ENCODE results near the gene TMEM145.

TMEM145 gene

GRCh38 chr19:42325896-42326771 lies 13.0 kb downstream of the TMEM145 start:
- Histone ChIP-seq H3K9me2 (replicated peaks; ENCODE audit: low read depth, low read length) (no peaks in the 10 kb centered on the region), H4K20me1 (ENCODE audit: insufficient read depth, low read length, poor library complexity, severe bottlenecking) (peaks cover 17% of the 10 kb centered on the region), H3K9me3 (ENCODE audit: insufficient read depth, low read depth, low read length) (no peaks in the 10 kb centered on the region)

DNA sequence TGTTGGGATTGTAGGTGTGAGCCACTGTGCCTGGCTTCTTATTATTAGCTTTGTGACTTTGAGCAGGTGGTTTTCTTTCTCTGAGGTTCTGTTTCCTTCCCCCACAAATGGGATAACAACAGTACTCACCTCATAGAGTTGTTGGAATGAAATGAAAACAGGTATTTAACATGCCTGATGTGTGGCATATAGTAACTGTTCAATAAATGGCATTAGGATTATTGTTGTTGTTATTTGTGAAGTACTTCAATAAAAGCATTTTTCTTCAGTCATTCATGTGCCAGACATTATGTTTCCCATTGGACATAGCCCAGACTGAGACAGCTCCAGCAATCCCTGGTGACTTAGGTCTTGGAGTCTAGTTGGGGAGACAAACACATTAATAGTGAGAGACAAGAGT lies 13.9 kb downstream of the TMEM145 start:
- H3K4me3 ChIP-seq (ENCODE audit: low read length, poor library complexity, severe bottlenecking), result peak overlapping the region; percentile 85
- peaks cover 17% of the 10 kb centered on the region for H4K20me1 ChIP-seq (ENCODE audit: insufficient read depth, low read length, poor library complexity, severe bottlenecking)
- H3K4me2 ChIP-seq (ENCODE audit: low read depth, low read length, poor library complexity, severe bottlenecking), result peak overlapping the region; percentile 92

More at GRCh38 chr19:42325896-42326771, 13.0 kb downstream of the TMEM145 start:
- Histone ChIP-seq H2AFZ (ENCODE audit: low read length) (peak overlapping the region; percentile 59), H3K4me1 (ENCODE audit: insufficient read depth, low read length, poor library complexity, severe bottlenecking) (peaks cover 30% of the 10 kb centered on the region), H3K36me3 (ENCODE audit: insufficient read depth, low read length) (no peaks in the 10 kb centered on the region), H3K9ac (ENCODE audit: low read depth, low read length, poor library complexity, severe bottlenecking) (peak overlapping the region; percentile 89), H3K79me2 (ENCODE audit: insufficient read depth, low read length) (peaks cover 45% of the 10 kb centered on the region), H3K4me2 (ENCODE audit: low read depth, low read length, poor library complexity, severe bottlenecking) (peak overlapping the region; percentile 92), H3K4me3 (ENCODE audit: low read length, poor library complexity, severe bottlenecking) (peak overlapping the region; percentile 85), H3K27me3 (ENCODE audit: insufficient read depth, low read length, poor library complexity, severe bottlenecking) (no peaks in the 10 kb centered on the region), H3F3A (ENCODE audit: low read depth) (no peaks in the 10 kb centered on the region)
- no peak for TF ChIP-seq EZH2phosphoT487 (IDR thresholded peaks at IDR 0.05; ENCODE audit: borderline replicate concordance)
- peak; percentile 50 for TF ChIP-seq CTCF (conservative IDR thresholded peaks at IDR 0.05; ENCODE audit: low read length)

DNA sequence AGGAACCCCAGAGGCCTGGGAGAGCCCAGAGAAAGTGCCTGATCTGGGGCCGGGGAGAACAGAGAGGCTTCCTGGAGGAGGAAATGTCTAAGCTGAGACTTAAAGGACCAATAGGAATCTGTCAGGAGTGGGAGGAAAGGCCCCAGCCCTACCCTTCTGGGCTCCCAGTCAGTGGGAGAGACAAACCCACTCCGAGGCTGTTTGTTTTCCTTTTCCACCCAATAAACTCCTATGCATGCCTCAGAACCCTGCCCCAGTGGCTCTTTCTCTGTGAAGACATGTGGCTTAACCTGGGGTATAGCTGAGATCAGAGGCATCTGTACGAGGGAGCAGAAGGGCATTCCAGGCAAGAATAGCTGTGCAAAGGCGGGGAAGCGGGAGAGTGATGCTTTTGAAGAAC lies 14.3 kb downstream of the TMEM145 start:
- no peak overlapping the region for H2AFZ ChIP-seq (ENCODE audit: low read length)
- H3K4me1 ChIP-seq (ENCODE audit: insufficient read depth, low read length, poor library complexity, severe bottlenecking), result peaks cover 30% of the 10 kb centered on the region
- peak overlapping the region; percentile 85 for H3K4me3 ChIP-seq (ENCODE audit: low read length, poor library complexity, severe bottlenecking)
- H3K4me2 ChIP-seq (ENCODE audit: low read depth, low read length, poor library complexity, severe bottlenecking), result peak overlapping the region; percentile 92
- H3K9me2 ChIP-seq (replicated peaks; ENCODE audit: low read depth, low read length), result no peaks in the 10 kb centered on the region
- peaks cover 47% of the 10 kb centered on the region for H3K79me2 ChIP-seq (ENCODE audit: insufficient read depth, low read length)
- H3F3A ChIP-seq (ENCODE audit: low read depth), result no peaks in the 10 kb centered on the region
- no peaks in the 10 kb centered on the region for H3K27me3 ChIP-seq (ENCODE audit: insufficient read depth, low read length, poor library complexity, severe bottlenecking)
- TF ChIP-seq CTCF (conservative IDR thresholded peaks at IDR 0.05; ENCODE audit: low read length) (no peak), EZH2phosphoT487 (IDR thresholded peaks at IDR 0.05; ENCODE audit: borderline replicate concordance) (no peak)
- peak overlapping the region; percentile 89 for H3K9ac ChIP-seq (ENCODE audit: low read depth, low read length, poor library complexity, severe bottlenecking)
- no peaks in the 10 kb centered on the region for H3K36me3 ChIP-seq (ENCODE audit: insufficient read depth, low read length)
- no peaks in the 10 kb centered on the region for H3K9me3 ChIP-seq (ENCODE audit: insufficient read depth, low read depth, low read length)
- H4K20me1 ChIP-seq (ENCODE audit: insufficient read depth, low read length, poor library complexity, severe bottlenecking), result peaks cover 17% of the 10 kb centered on the region

More for the DNA sequence above, 13.9 kb downstream of the TMEM145 start:
- Histone ChIP-seq H3K9ac (ENCODE audit: low read depth, low read length, poor library complexity, severe bottlenecking) (peak overlapping the region; percentile 89), H3K27me3 (ENCODE audit: insufficient read depth, low read length, poor library complexity, severe bottlenecking) (no peaks in the 10 kb centered on the region), H3F3A (ENCODE audit: low read depth) (no peaks in the 10 kb centered on the region), H3K36me3 (ENCODE audit: insufficient read depth, low read length) (no peaks in the 10 kb centered on the region), H2AFZ (ENCODE audit: low read length) (no peak overlapping the region), H3K9me2 (replicated peaks; ENCODE audit: low read depth, low read length) (no peaks in the 10 kb centered on the region), H3K9me3 (ENCODE audit: insufficient read depth, low read depth, low read length) (no peaks in the 10 kb centered on the region), H3K79me2 (ENCODE audit: insufficient read depth, low read length) (peaks cover 47% of the 10 kb centered on the region), H3K4me1 (ENCODE audit: insufficient read depth, low read length, poor library complexity, severe bottlenecking) (peaks cover 30% of the 10 kb centered on the region)
- TF ChIP-seq EZH2phosphoT487 (IDR thresholded peaks at IDR 0.05; ENCODE audit: borderline replicate concordance) (no peak), CTCF (conservative IDR thresholded peaks at IDR 0.05; ENCODE audit: low read length) (no peak)

Data from Loucy (cell line).